Cardiac muscle cell (in vitro differentiated cells and primary cell): ENCODE data around the gene MMP23B. TPM values are rescaled to one million over a fixed set of nuclear protein-coding genes. Genes with fewer than 3 reads are reported as not detected.
A peak's percentile ranks its signal among the peaks of the same experiment; 100 is the strongest.

ENCODE experiments used
- DNase-seq, 2 donors: peaks; one replicate each; pipeline versions ENCODE4 v3.0.0 to v3.0.0-alpha.2; 2010 to 2017; ENCODE audit warnings: low read depth in 1 of 2, low spot score in 1 of 2
- H3K27ac ChIP-seq: fragments of 200-600 bp; sonication (generic); 2 replicates; pipeline ENCODE4 v1.5.1; 2016
- H3K27me3 ChIP-seq: fragments of 200-600 bp; sonication (generic); 2 replicates; pipeline ENCODE4 v1.6.0; 2016; ENCODE audit warnings: control low read depth
- H3K36me3 ChIP-seq: fragments of 200-600 bp; sonication (generic); 2 replicates; pipeline ENCODE4 v1.5.1; 2016; ENCODE audit warnings: control low read depth
- H3K4me1 ChIP-seq: fragments of 200-600 bp; sonication (generic); 2 replicates; pipeline ENCODE4 v1.8.1; 2017; ENCODE audit warnings: low read depth, mild to moderate bottlenecking, mixed run types
- H3K4me3 ChIP-seq: fragments of 200-600 bp; sonication (generic); 2 replicates; pipeline ENCODE4 v1.5.1; 2016; ENCODE audit warnings: mild to moderate bottlenecking
- H3K9me3 ChIP-seq: fragments of 200-600 bp; sonication (generic); 2 replicates; pipeline ENCODE4 v1.5.1; 2017; ENCODE audit warnings: low read depth, mild to moderate bottlenecking, control low read depth
- CTCF ChIP-seq: IDR thresholded peaks from 2 replicates; pipeline ENCODE4 v1.5.1; 2012; ENCODE audit warnings: low read depth, mild to moderate bottlenecking, low read length
- polyA plus RNA-seq: library from polyadenylated mRNA; unstranded; fragments of >200 nt; fragmentation: Nextera tagmentation; extraction: Ambion mirVana; gene quantifications from 2 replicates; pipeline ENCODE4 v1.2.1, GENCODE V29; 2016
- total RNA-seq: library from RNA; depleted of rRNA; stranded (reverse); fragments of >200 nt; gene quantifications from 2 replicates; pipeline ENCODE4 v1.2.3, GENCODE V29; 2016

The MMP23B gene
- total and polyA plus RNA-seq, 2 experiments from 2014 or later, result 14.1 to 23.6 TPM

- TF ChIP-seq CTCF, result no peak
- Histone ChIP-seq H3K27ac (no peak overlapping the region), H3K9me3 (no peaks in the 10 kb centered on the region), H3K4me1 (peaks cover 7% of the 10 kb centered on the region), H3K4me3 (no peak overlapping the region), H3K36me3 (no peaks in the 10 kb centered on the region), H3K27me3 (no peaks in the 10 kb centered on the region)
- no peak for DNase-seq
Measured at GRCh38 chr1:1612104-1612400, 19.9 kb upstream of the MMP23B start.

- Histone ChIP-seq H3K4me1 (peaks cover 7% of the 10 kb centered on the region), H3K36me3 (peaks cover 6% of the 10 kb centered on the region), H3K27me3 (no peaks in the 10 kb centered on the region), H3K9me3 (no peaks in the 10 kb centered on the region), H3K4me3 (peak overlapping the region; percentile 83), H3K27ac (no peak overlapping the region)
- no peak for TF ChIP-seq CTCF
- DNase-seq, result no peak
Measured at GRCh38 chr1:1613509-1614082, 18.4 kb upstream of the MMP23B start.

- peaks cover 6% of the 10 kb centered on the region for H3K36me3 ChIP-seq
- no peak for TF ChIP-seq CTCF
- H3K4me3 ChIP-seq, result peak overlapping the region; percentile 83
- peaks cover 7% of the 10 kb centered on the region for H3K4me1 ChIP-seq
- peak in 1 of 2 donors; percentile 93 for DNase-seq
- no peaks in the 10 kb centered on the region for H3K27me3 ChIP-seq
- no peaks in the 10 kb centered on the region for H3K9me3 ChIP-seq
- H3K27ac ChIP-seq, result peak overlapping the region; percentile 1
Measured at GRCh38 chr1:1614204-1614953, 17.6 kb upstream of the MMP23B start.

- Histone ChIP-seq H3K36me3 (peaks cover 6% of the 10 kb centered on the region), H3K4me3 (peak overlapping the region; percentile 83), H3K4me1 (peaks cover 7% of the 10 kb centered on the region), H3K27me3 (no peaks in the 10 kb centered on the region), H3K27ac (peak overlapping the region; percentile 1), H3K9me3 (no peaks in the 10 kb centered on the region)
- no peak for TF ChIP-seq CTCF
- no peak for DNase-seq
Measured at GRCh38 chr1:1614954-1615255, 17.1 kb upstream of the MMP23B start.

GRCh38 chr1:1615256-1616044, 16.5 kb upstream of the MMP23B start, which contains the start of gene MIB2:
TSS of gene MIB2 (plus strand) at chr1:1615500. CDS start at chr1:1623453, 7,953 bp downstream.
- peak; percentile 97 to 100 for DNase-seq
- peak within 1 kb of the TSS; percentile 98 for H3K27ac ChIP-seq
- peak within 1 kb of the TSS; percentile 83 for H3K4me3 ChIP-seq
- H3K9me3 ChIP-seq, result no peaks in the 10 kb centered on the region
- H3K4me1 ChIP-seq, result peaks cover 7% of the 10 kb centered on the region
- peaks cover 6% of the 10 kb centered on the region for H3K36me3 ChIP-seq
- TF ChIP-seq CTCF, result no peak
- no peaks in the 10 kb centered on the region for H3K27me3 ChIP-seq
